DMS153 treated with DMSO at 0.1 percent for 48 hours (cell line): ENCODE measurements around the gene FAM222B.
"Not testable (repeated sequence)": the region's sequence is repeated elsewhere in the genome, so short reads cannot be mapped to it uniquely, and the experiment has no call there.

Experiments used
- DNase-seq: peaks from one replicate; lab custom pipeline; 2025; ENCODE audit not compliant: unreplicated experiment; lab: John Stamatoyannopoulos, UW

Gene FAM222B

GRCh38 chr17:28843816-28844148 is 1.2 kb upstream of the FAM222B start:
- DNase-seq, result no peak

GRCh38 chr17:28841901-28842281 is 699 bp downstream of the FAM222B start:
- peak; percentile 10 for DNase-seq

GRCh38 chr17:28839221-28839620 is 3.4 kb downstream of the FAM222B start:
- DNase-seq, result no peak

GRCh38 chr17:28836541-28836940 is 6.0 kb downstream of the FAM222B start:
- DNase-seq, result not testable (repeated sequence)

- DNase-seq, result no peak
Observed at GRCh38 chr17:28834420-28834819, 8.2 kb downstream of the FAM222B start.

GRCh38 chr17:28828294-28829040 is 14.1 kb downstream of the FAM222B start:
- DNase-seq, result no peak

- no peak for DNase-seq
Observed at GRCh38 chr17:28827672-28828071, 14.9 kb downstream of the FAM222B start.

GRCh38 chr17:28819582-28819981 is 23.0 kb downstream of the FAM222B start:
- no peak for DNase-seq

GRCh38 chr17:28818819-28819221 is 23.8 kb downstream of the FAM222B start:
- DNase-seq, result no peak

GRCh38 chr17:28816540-28816939 is 26.1 kb downstream of the FAM222B start:
- no peak for DNase-seq

GRCh38 chr17:28812748-28813377 is 29.7 kb downstream of the FAM222B start:
- DNase-seq, result peak; percentile 72

GRCh38 chr17:28812091-28812747 is 30.4 kb downstream of the FAM222B start:
- peak; percentile 95 for DNase-seq

GRCh38 chr17:28811651-28812090 is 30.9 kb downstream of the FAM222B start:
- no peak for DNase-seq

GRCh38 chr17:28810437-28810836 is 32.2 kb downstream of the FAM222B start:
- no peak for DNase-seq

- DNase-seq, result peak; percentile 46
Observed at GRCh38 chr17:28807925-28808634, 34.5 kb downstream of the FAM222B start.

- DNase-seq, result no peak
Observed at GRCh38 chr17:28796062-28796461, 46.5 kb downstream of the FAM222B start.

- DNase-seq, result not testable (repeated sequence)
Observed at GRCh38 chr17:28794846-28795441, 47.6 kb downstream of the FAM222B start.

- DNase-seq, result no peak
Observed at GRCh38 chr17:28792877-28793661, 49.5 kb downstream of the FAM222B start.

- DNase-seq, result no peak
Observed at GRCh38 chr17:28788100-28788499, 54.5 kb downstream of the FAM222B start.

GRCh38 chr17:28783161-28783560 is 59.4 kb downstream of the FAM222B start:
- DNase-seq, result no peak
